ENCODE data around the gene PAGR1. TPM values are rescaled to one million over a fixed set of nuclear protein-coding genes. Genes with fewer than 3 reads are reported as not detected.
"Not testable (repeated sequence)": the region's sequence is repeated elsewhere in the genome, so short reads cannot be mapped to it uniquely, and the experiment has no call there.

Gene PAGR1
- total RNA-seq, 2 donors from 2014 or later: 26.8 to 26.9 TPM

GRCh38 chr16:29850998-29851397 lies 35.0 kb downstream of the PAGR1 start:
- Mint-ChIP-seq H3K4me1 (no peaks in the 10 kb centered on the region), H3K27ac (no peak overlapping the region), H3K27me3 (no peaks in the 10 kb centered on the region), H3K4me3 (no peak overlapping the region), H3K9me3 (no peaks in the 10 kb centered on the region), H3K36me3 (ENCODE audit: low read depth) (peaks cover 43% of the 10 kb centered on the region)
- no peak for ATAC-seq (replicated peaks)

DNA sequence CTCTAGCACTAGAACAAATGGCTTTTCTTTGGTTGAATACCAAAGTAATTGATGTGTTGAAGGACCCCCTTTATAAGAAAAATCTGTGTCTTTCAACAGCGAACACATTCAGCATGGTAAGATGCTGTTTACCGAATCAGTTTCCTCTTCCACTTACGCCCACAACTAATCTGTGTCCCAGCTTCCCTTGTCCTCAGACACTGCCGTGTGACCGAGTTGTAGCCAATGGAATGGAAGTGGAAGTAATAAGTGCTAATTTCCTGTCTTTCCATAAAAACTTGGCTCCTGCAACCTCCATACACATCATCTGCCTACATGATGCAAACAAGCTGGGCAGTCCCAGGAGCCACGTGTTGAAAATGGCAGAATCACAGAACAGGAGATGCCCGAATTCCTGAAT lies 36.7 kb downstream of the PAGR1 start:
- Mint-ChIP-seq H3K27me3 (no peaks in the 10 kb centered on the region), H3K9me3 (no peaks in the 10 kb centered on the region), H3K4me3 (no peak overlapping the region), H3K4me1 (no peaks in the 10 kb centered on the region), H3K27ac (no peak overlapping the region), H3K36me3 (ENCODE audit: low read depth) (peaks cover 33% of the 10 kb centered on the region)
- ATAC-seq (replicated peaks): no peak

DNA sequence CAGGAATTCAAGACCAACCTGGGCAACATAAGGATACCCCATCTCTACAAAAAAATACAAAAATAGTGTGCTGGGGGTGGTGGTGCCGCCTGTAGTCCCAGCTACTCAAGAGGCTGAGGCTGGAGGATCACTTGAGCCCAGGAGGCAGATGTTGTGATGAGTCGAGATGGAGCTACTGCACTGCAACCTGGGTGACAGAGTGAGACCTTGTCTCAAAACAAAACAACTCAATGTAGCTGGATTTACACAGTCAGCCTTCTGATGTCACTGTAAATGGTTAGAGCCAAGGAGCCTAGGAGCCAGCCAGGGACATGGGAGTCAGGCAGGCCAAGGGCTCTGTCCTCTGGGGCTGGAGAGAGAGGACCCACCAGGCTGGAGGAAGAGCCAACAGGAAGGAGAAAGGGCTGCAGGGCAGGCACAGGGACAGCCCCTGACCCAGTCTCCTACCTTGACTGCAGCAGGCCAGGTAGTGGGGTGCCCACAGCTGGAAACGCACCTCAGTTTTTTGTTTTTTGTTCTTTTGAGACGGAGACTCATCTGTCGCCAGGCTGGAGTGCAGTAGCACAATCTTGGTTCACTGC lies 38.7 kb downstream of the PAGR1 start:
- no peaks in the 10 kb centered on the region for H3K27me3 Mint-ChIP-seq
- H3K4me3 Mint-ChIP-seq: no peak overlapping the region
- peaks cover 30% of the 10 kb centered on the region for H3K36me3 Mint-ChIP-seq (ENCODE audit: low read depth)
- H3K9me3 Mint-ChIP-seq: no peaks in the 10 kb centered on the region
- H3K4me1 Mint-ChIP-seq: no peaks in the 10 kb centered on the region
- peak; percentile 31 for ATAC-seq (replicated peaks)
- no peak overlapping the region for H3K27ac Mint-ChIP-seq

- no peak overlapping the region for H3K4me3 Mint-ChIP-seq
- H3K9me3 Mint-ChIP-seq: no peaks in the 10 kb centered on the region
- peaks cover 34% of the 10 kb centered on the region for H3K36me3 Mint-ChIP-seq (ENCODE audit: low read depth)
- peaks cover 6% of the 10 kb centered on the region for H3K4me1 Mint-ChIP-seq
- ATAC-seq (replicated peaks): no peak
- no peaks in the 10 kb centered on the region for H3K27me3 Mint-ChIP-seq
- H3K27ac Mint-ChIP-seq: no peak overlapping the region
Measured at GRCh38 chr16:29857133-29857760, 41.3 kb downstream of the PAGR1 start.

DNA sequence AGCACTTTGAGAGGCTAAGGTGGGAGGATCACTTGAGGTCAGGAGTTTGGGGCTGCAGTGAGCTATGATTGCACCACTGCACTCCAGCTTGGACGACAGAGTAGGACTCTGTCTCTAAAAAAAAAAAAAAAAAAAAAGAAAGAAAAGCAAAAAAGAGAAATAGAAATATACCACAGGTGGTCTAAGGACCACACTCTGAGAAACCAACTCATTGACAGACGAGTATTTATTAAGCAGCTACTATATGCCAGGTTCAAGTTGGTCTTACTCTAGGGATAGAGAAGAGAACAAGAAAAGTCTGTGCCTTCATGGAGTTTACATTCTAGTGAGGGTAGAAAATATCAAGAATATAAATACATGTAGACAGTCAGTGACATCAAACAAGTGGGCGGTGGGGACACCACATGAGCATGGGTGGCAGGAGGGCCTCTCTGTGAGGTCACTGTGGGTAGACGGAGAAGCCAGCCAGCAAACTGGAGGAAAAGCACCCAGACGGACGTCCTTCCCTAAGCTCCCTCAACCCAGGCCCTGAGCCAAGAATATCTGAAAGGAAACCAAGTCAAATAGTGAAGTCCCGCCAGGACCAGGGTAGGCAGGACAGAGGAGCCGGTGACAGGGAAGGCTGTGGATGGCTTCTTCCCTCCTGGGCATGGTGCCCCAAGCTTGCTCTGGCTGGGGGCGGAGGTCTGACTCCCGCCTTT lies 42.3 kb downstream of the PAGR1 start:
- Mint-ChIP-seq H3K27ac (no peak overlapping the region), H3K4me1 (peaks cover 6% of the 10 kb centered on the region), H3K27me3 (no peaks in the 10 kb centered on the region)

DNA sequence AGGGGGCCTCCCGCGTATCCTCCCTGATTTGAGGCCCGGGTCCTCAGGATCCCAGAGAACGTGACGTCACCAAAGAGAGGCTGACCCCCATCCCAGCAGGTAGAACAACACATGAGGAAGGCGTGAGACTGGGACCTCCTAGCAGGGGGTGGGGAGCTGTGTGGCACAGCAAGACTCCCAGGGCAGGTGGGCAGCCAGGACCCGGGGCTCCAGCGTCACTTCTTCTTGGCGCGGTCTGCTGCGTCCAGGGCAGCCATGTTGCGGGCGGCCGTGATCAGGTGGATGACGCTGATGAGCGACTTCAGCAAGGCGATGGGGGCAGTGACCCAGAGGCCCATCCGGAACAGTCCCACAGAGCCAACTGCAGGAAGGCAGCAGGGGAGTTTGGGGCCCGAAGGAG lies 43.0 kb downstream of the PAGR1 start:
- peaks cover 6% of the 10 kb centered on the region for H3K4me1 Mint-ChIP-seq
- H3K4me3 Mint-ChIP-seq: no peak overlapping the region
- no peak for ATAC-seq (replicated peaks)
- no peak overlapping the region for H3K27ac Mint-ChIP-seq
- H3K9me3 Mint-ChIP-seq: no peaks in the 10 kb centered on the region
- H3K27me3 Mint-ChIP-seq: no peaks in the 10 kb centered on the region
- H3K36me3 Mint-ChIP-seq (ENCODE audit: low read depth): peaks cover 37% of the 10 kb centered on the region

More for the DNA sequence above, 42.3 kb downstream of the PAGR1 start:
- H3K9me3 Mint-ChIP-seq: no peaks in the 10 kb centered on the region
- H3K36me3 Mint-ChIP-seq (ENCODE audit: low read depth): peaks cover 37% of the 10 kb centered on the region
- no peak overlapping the region for H3K4me3 Mint-ChIP-seq
- ATAC-seq (replicated peaks): no peak

DNA sequence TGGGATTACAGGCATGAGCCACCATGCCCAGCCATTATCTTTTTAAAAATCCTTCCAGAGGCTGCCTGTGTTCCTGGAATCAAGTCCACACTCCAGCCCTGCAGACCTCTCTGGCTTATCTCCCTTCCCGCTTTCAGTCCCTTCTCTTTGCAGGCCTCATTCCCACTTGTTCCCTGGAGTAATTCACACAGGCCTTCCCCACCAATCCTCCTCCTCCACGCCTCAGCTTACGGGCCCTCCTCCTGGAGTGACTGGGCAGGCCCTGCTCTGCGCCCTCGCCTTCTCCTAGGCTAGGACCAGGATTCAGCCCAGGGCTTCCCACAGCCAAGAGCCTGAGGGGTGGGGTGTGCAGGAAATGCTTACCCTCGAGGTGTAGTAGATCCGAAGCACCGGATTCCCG lies 44.3 kb downstream of the PAGR1 start:
- peak overlapping the region; percentile 29 for H3K27ac Mint-ChIP-seq
- H3K4me1 Mint-ChIP-seq: peaks cover 6% of the 10 kb centered on the region
- H3K36me3 Mint-ChIP-seq (ENCODE audit: low read depth): peaks cover 37% of the 10 kb centered on the region
- H3K9me3 Mint-ChIP-seq: no peaks in the 10 kb centered on the region
- no peak for ATAC-seq (replicated peaks)
- no peaks in the 10 kb centered on the region for H3K27me3 Mint-ChIP-seq
- H3K4me3 Mint-ChIP-seq: peak overlapping the region; percentile 97

GRCh38 chr16:29862383-29862883 lies 46.5 kb downstream of the PAGR1 start:
- Mint-ChIP-seq H3K27me3 (no peaks in the 10 kb centered on the region), H3K9me3 (no peaks in the 10 kb centered on the region), H3K4me1 (peaks cover 6% of the 10 kb centered on the region), H3K27ac (peak overlapping the region; percentile 97), H3K4me3 (peak overlapping the region; percentile 97), H3K36me3 (ENCODE audit: low read depth) (peaks cover 37% of the 10 kb centered on the region)
- ATAC-seq (replicated peaks): no peak

DNA sequence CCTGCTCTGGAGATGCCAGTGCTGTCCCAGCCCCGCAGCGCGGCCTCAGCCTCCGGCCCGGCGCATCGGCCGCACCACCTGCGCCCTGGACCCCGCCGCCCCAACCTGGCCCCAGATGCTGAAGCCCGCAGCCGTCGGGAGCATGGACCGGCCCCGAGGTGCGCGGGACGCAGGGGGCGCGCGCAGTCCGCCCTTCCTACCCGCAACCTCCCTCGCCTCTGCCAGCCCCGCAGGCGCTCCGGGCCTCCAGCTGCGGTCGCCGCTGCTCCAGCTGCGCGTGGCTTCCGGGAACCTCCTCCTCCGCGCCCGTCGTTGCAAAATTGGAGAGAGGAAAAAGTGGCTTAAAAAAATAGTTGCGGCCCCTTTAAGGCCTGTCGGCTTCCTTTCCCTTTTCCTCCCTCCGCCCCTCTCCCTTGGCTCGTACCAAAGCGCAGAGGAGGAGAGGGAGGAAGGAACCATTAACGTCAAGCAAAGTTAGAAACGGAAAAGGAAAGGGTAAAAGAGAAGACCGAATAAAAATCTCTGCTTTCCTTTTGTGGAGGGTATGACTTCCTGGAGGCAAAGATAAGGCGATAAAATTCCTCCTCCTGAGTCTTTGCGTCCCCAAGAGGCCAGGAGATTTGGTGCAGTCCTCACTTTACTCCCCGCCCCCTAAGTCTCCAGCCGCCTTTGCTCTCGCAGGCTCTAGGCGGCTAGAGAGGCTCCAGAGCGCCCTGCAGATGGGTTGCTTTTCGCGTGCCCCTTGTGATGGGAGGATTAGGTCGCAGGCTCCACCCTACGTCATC lies 47.1 kb downstream of the PAGR1 start, which contains the start of gene CDIPT:
Gene CDIPT, minus strand, starts transcription at position 343 of the 785 bp plus-strand sequence. CDS start 369 bp downstream, outside the sequence.
- H3K27ac Mint-ChIP-seq: peak within 1 kb of the TSS; percentile 97
- peak within 1 kb of the TSS; percentile 97 for H3K4me3 Mint-ChIP-seq
- no peaks in the 10 kb centered on the region for H3K27me3 Mint-ChIP-seq
- H3K4me1 Mint-ChIP-seq: peaks cover 6% of the 10 kb centered on the region
- peak; percentile 98 for ATAC-seq (replicated peaks)
- H3K36me3 Mint-ChIP-seq (ENCODE audit: low read depth): peaks cover 36% of the 10 kb centered on the region
- H3K9me3 Mint-ChIP-seq: no peaks in the 10 kb centered on the region

DNA sequence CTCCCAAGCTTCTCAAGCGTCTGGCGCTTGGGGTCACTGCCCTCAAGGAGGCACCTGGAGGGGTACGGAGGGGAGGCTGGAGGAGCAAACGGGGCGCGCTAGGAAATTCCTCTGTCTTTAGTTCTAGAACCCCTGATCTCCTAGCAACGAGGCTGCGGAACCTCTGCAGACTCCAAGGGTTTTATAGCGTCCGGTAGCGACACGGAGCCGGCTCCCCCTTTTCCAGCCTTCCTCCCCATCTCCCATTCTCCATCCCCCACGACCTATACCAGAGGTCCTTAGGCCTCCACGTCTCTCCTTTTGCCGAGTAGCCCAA lies 47.7 kb downstream of the PAGR1 start:
- ATAC-seq (replicated peaks): no peak
- no peaks in the 10 kb centered on the region for H3K9me3 Mint-ChIP-seq
- peak overlapping the region; percentile 97 for H3K4me3 Mint-ChIP-seq
- no peaks in the 10 kb centered on the region for H3K27me3 Mint-ChIP-seq
- peaks cover 6% of the 10 kb centered on the region for H3K4me1 Mint-ChIP-seq
- H3K27ac Mint-ChIP-seq: peak overlapping the region; percentile 97
- peaks cover 30% of the 10 kb centered on the region for H3K36me3 Mint-ChIP-seq (ENCODE audit: low read depth)

DNA sequence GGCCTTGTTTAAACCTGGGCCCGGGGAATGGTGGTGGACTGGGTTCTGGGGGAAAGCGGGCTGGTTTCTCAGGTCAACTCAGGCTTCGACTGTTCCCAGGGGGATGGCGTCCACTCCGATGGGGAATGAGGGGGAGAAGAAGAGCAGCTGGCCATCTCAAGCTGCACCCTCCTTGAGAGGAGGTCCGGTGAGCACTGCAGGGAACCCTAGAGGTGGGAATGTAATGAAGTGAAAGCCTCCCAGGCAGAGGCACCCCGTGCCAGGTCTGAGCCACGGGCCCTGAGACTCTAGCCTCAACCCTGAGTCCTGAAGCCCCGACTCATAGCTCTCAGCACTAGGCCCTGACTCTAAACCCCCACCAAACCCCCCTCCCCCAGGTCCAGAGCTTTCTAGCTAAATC lies 48.3 kb downstream of the PAGR1 start:
- Mint-ChIP-seq H3K4me3 (peak overlapping the region; percentile 97), H3K27ac (no peak overlapping the region), H3K27me3 (no peaks in the 10 kb centered on the region), H3K36me3 (ENCODE audit: low read depth) (peaks cover 24% of the 10 kb centered on the region), H3K9me3 (no peaks in the 10 kb centered on the region), H3K4me1 (peaks cover 6% of the 10 kb centered on the region)
- no peak for ATAC-seq (replicated peaks)

GRCh38 chr16:29868396-29869009 lies 52.6 kb downstream of the PAGR1 start:
- Mint-ChIP-seq H3K4me1 (no peaks in the 10 kb centered on the region), H3K36me3 (ENCODE audit: low read depth) (no peaks in the 10 kb centered on the region), H3K27ac (no peak overlapping the region), H3K9me3 (no peaks in the 10 kb centered on the region), H3K27me3 (no peaks in the 10 kb centered on the region), H3K4me3 (no peak overlapping the region)
- no peak for ATAC-seq (replicated peaks)

- not testable (repeated sequence) for H3K27ac Mint-ChIP-seq; H3K9me3 Mint-ChIP-seq; H3K36me3 Mint-ChIP-seq (ENCODE audit: low read depth); H3K4me3 Mint-ChIP-seq; H3K4me1 Mint-ChIP-seq; H3K27me3 Mint-ChIP-seq; ATAC-seq (replicated peaks)
Measured at GRCh38 chr16:29869067-29869466, 53.1 kb downstream of the PAGR1 start.
